ENCODE data around the gene PORCN. TPM values are rescaled to one million over a fixed set of nuclear protein-coding genes. Genes with fewer than 3 reads are reported as not detected.

Gene PORCN
- total RNA-seq, 2 donors from 2014 or later, result 3.6 to 5.3 TPM

DNA sequence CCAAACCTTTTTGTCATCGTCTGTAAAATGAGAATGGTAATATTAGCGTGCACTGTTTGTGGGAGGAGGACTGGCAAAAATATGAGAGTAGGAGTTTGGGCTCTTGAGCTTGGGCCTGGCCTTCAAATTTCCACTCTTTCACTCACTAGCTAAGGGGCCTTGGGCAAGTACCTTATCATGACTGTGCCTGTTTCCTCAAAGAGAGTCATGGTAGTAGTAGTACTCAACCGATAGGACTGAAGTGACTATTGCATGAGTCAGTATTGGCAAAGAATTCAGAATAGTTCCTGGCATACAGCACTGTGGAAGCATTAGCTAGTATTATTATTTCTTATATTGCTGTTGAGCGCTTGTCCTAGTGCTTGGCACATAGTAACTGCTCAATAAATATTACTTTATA, 49.5 kb downstream of the PORCN start:
- Histone ChIP-seq H3K4me3 (no peak overlapping the region), H3K9me3 (no peaks in the 10 kb centered on the region), H3K27me3 (no peaks in the 10 kb centered on the region), H3K4me1 (no peaks in the 10 kb centered on the region), H3K9ac (ENCODE audit: low read depth in 2 of 2, low read length in 2 of 2) (no peak overlapping the region), H3K27ac (no peak overlapping the region), H3K36me3 (no peaks in the 10 kb centered on the region)
- DNase-seq, result no peak
- TF ChIP-seq, protein P1, sequence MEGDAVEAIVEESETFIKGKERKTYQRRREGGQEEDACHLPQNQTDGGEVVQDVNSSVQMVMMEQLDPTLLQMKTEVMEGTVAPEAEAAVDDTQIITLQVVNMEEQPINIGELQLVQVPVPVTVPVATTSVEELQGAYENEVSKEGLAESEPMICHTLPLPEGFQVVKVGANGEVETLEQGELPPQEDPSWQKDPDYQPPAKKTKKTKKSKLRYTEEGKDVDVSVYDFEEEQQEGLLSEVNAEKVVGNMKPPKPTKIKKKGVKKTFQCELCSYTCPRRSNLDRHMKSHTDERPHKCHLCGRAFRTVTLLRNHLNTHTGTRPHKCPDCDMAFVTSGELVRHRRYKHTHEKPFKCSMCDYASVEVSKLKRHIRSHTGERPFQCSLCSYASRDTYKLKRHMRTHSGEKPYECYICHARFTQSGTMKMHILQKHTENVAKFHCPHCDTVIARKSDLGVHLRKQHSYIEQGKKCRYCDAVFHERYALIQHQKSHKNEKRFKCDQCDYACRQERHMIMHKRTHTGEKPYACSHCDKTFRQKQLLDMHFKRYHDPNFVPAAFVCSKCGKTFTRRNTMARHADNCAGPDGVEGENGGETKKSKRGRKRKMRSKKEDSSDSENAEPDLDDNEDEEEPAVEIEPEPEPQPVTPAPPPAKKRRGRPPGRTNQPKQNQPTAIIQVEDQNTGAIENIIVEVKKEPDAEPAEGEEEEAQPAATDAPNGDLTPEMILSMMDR (IDR thresholded peaks at IDR 0.05), result no peak
- intact Hi-C loops (cut with DNase I), result no loop called here

DNA sequence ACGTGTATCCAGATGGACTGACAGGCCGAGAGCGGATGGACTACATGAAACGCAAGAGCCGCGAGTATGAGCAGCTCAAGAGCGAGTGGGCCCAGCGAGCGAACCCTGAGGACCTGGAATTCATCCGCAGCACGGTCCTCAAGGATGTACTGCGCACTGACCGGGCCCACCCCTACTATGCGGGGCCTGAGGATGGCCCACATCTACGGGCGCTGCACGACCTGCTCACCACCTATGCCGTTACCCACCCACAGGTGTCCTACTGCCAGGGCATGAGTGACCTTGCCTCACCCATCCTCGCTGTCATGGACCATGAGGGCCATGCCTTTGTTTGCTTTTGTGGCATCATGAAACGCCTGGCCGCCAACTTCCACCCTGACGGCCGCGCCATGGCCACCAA, 50.8 kb downstream of the PORCN start:
- no peak for DNase-seq
- no peaks in the 10 kb centered on the region for H3K36me3 ChIP-seq

DNA sequence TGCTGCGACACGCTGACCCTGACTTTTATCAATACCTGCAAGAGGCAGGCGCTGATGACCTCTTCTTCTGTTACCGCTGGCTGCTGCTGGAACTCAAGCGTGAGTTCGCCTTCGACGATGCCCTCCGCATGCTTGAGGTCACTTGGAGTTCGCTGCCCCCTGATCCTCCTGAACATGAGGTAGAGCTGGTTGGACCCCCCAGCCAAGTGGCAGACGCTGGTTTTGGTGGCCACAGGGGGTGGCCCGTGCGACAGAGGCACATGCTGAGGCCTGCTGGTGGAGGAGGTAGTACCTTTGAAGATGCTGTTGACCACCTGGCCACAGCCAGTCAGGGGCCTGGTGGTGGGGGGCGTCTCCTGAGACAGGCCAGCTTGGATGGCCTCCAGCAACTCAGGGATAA, 51.3 kb downstream of the PORCN start:
- Histone ChIP-seq H3K27me3 (no peaks in the 10 kb centered on the region), H3K4me3 (no peak overlapping the region), H3K36me3 (no peaks in the 10 kb centered on the region), H3K9ac (ENCODE audit: low read depth in 2 of 2, low read length in 2 of 2) (no peak overlapping the region), H3K4me1 (no peaks in the 10 kb centered on the region), H3K9me3 (no peaks in the 10 kb centered on the region), H3K27ac (no peak overlapping the region)
- DNase-seq, result no peak
- TF ChIP-seq, protein P1 (IDR thresholded peaks at IDR 0.05), result no peak
- intact Hi-C loops (cut with DNase I), result no loop called here

More for the DNA sequence above, 50.8 kb downstream of the PORCN start:
- intact Hi-C loops (cut with DNase I), result no loop called here
- no peaks in the 10 kb centered on the region for H3K4me1 ChIP-seq
- no peaks in the 10 kb centered on the region for H3K9me3 ChIP-seq
- TF ChIP-seq, protein P1 (IDR thresholded peaks at IDR 0.05), result no peak
- H3K4me3 ChIP-seq, result no peak overlapping the region
- H3K27ac ChIP-seq, result no peak overlapping the region
- no peak overlapping the region for H3K9ac ChIP-seq (ENCODE audit: low read depth in 2 of 2, low read length in 2 of 2)
- H3K27me3 ChIP-seq, result no peaks in the 10 kb centered on the region

DNA sequence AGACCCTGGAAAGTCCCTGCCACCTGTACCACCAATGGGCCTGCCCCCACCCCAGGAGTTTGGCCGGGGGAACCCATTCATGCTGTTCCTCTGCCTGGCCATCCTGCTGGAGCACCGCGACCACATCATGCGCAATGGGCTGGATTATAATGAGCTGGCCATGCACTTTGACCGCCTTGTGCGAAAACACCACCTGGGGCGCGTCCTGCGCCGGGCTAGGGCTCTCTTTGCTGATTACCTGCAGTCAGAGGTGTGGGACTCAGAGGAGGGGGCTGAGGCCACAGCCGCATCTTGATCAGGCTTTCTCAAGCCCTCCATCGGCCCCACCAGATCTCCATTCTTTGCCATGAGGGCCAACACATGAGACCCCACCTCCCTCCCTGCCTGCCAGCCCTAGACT, 51.9 kb downstream of the PORCN start:
- Histone ChIP-seq H3K36me3 (no peaks in the 10 kb centered on the region), H3K27ac (no peak overlapping the region), H3K4me3 (no peak overlapping the region), H3K27me3 (no peaks in the 10 kb centered on the region), H3K9ac (ENCODE audit: low read depth in 2 of 2, low read length in 2 of 2) (no peak overlapping the region), H3K9me3 (no peaks in the 10 kb centered on the region), H3K4me1 (no peaks in the 10 kb centered on the region)
- DNase-seq, result no peak
- intact Hi-C loops (cut with DNase I), result no loop called here
- TF ChIP-seq, protein P1 (IDR thresholded peaks at IDR 0.05), result no peak

DNA sequence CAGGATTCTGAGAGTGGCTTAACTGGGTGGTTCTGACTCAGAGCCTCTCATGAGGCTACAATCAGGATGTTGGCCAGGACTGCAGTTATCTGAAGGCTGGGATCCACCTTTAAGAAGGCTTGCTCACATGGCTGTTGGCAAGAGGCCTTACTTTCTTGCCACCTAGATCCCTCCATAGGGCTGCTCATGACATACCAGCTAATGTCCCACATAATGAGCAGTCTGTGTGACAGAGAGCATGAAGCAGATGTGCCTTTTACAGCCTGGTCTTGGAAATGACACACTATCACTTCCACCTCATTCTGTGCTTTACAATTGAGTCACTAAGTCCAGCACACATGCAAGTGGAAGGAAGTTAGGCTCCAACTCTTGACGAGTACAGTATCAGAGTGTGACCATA, 61.2 kb downstream of the PORCN start:
- DNase-seq, result no peak
- TF ChIP-seq, protein P1 (IDR thresholded peaks at IDR 0.05), result no peak
- intact Hi-C loops (cut with DNase I), result no loop called here
- H3K4me3 ChIP-seq, result no peak overlapping the region
- H3K9ac ChIP-seq (ENCODE audit: low read depth in 2 of 2, low read length in 2 of 2), result no peak overlapping the region
- no peaks in the 10 kb centered on the region for H3K27me3 ChIP-seq
- no peaks in the 10 kb centered on the region for H3K4me1 ChIP-seq
- H3K9me3 ChIP-seq, result no peaks in the 10 kb centered on the region
- H3K36me3 ChIP-seq, result no peaks in the 10 kb centered on the region
- H3K27ac ChIP-seq, result no peak overlapping the region

Other genes with a start within 250 kb of the PORCN start
- not detected for gene SSX3, start 152.3 kb upstream of the PORCN start, total RNA-seq
- not detected for gene SSX4, start 125.5 kb upstream of the PORCN start, total RNA-seq
- not detected for gene SSX4B, start 97.0 kb upstream of the PORCN start, total RNA-seq
- gene SLC38A5, start 38.7 kb upstream of the PORCN start, total RNA-seq, result 10 to 100 TPM; 18.8 to 89.3 TPM
- gene FTSJ1, start 32.8 kb upstream of the PORCN start, total RNA-seq, result 10 to 100 TPM; 18.0 to 38.7 TPM
- gene EBP, start 12.8 kb downstream of the PORCN start, total RNA-seq, result 100 to 1,000 TPM; 225 to 271 TPM
- 10 to 100 TPM in 1 of 2 donors, 1 to 10 TPM in 1; 8.1 to 11.6 TPM for gene TBC1D25, start 30.7 kb downstream of the PORCN start, total RNA-seq
- gene RBM3, start 65.5 kb downstream of the PORCN start, total RNA-seq, result 100 to 1,000 TPM in 1 of 2 donors, 10 to 100 TPM in 1; 92.1 to 175 TPM
- gene WDR13, start 88.5 kb downstream of the PORCN start, total RNA-seq, result 100 to 1,000 TPM in 1 of 2 donors, 10 to 100 TPM in 1; 90.4 to 121 TPM
- gene WAS, start 174.8 kb downstream of the PORCN start, total RNA-seq, result 1 to 10 TPM; 3.0 to 4.9 TPM
- 10 to 100 TPM in 1 of 2 donors, 1 to 10 TPM in 1; 4.8 to 16.8 TPM for gene SUV39H1, start 187.7 kb downstream of the PORCN start, total RNA-seq